Measurements from ENCODE around the gene NEK2. TPM values are rescaled to one million over a fixed set of nuclear protein-coding genes. Genes with fewer than 3 reads are reported as not detected.

NEK2 gene
- total RNA-seq, 1 experiment from 2014 or later: 17.6 TPM

- Histone ChIP-seq H2BK12ac (ENCODE audit: insufficient read length, low read depth, low read length) (no peak overlapping the region), H3K27ac (ENCODE audit: insufficient read length, low read depth, low read length) (no peak overlapping the region), H2BK20ac (ENCODE audit: low read depth, low read length, poor library complexity, severe bottlenecking) (no peak overlapping the region), H3K23me2 (ENCODE audit: insufficient read length, low read depth, low read length, poor library complexity, severe bottlenecking) (no peaks in the 10 kb centered on the region), H3K4me2 (ENCODE audit: insufficient read depth, insufficient read length, low read length) (no peak overlapping the region), H3K27me3 (ENCODE audit: insufficient read depth, low read length) (no peaks in the 10 kb centered on the region), H4K91ac (ENCODE audit: insufficient read length, low read depth, low read length) (no peak overlapping the region), H2BK120ac (ENCODE audit: low read depth, low read length, poor library complexity, severe bottlenecking) (no peak overlapping the region), H3K4ac (ENCODE audit: low read depth, low read length) (no peak overlapping the region), H3K56ac (ENCODE audit: insufficient read length, low read depth, low read length) (no peak overlapping the region), H3K4me1 (ENCODE audit: insufficient read depth, low read length) (no peaks in the 10 kb centered on the region), H2AFZ (ENCODE audit: low read length) (no peak overlapping the region), H3K9me3 (ENCODE audit: control insufficient read depth, low read depth, low read length) (no peaks in the 10 kb centered on the region), H4K20me1 (ENCODE audit: control insufficient read depth, insufficient read depth, insufficient read length) (no peaks in the 10 kb centered on the region), H3K23ac (ENCODE audit: insufficient read length, low read depth, low read length) (no peak overlapping the region), H3K9ac (ENCODE audit: extremely low read depth, insufficient read length, low read length) (no peak overlapping the region), H2BK15ac (ENCODE audit: low read depth, low read length) (no peak overlapping the region), H3T11ph (ENCODE audit: low read length) (no peak overlapping the region), H2BK5ac (ENCODE audit: insufficient read length, low read length) (no peak overlapping the region), H2AK5ac (ENCODE audit: insufficient read length, low read length) (no peak overlapping the region), H3K79me2 (ENCODE audit: insufficient read depth, low read length) (no peaks in the 10 kb centered on the region), H4K5ac (ENCODE audit: insufficient read length, low read depth, low read length) (no peak overlapping the region), H4K8ac (replicated peaks; ENCODE audit: insufficient read length, low read depth, low read length) (no peak overlapping the region), H3K14ac (ENCODE audit: insufficient read depth, low read length) (no peak overlapping the region), H3K18ac (ENCODE audit: insufficient read length, low read depth, low read length) (no peak overlapping the region), H3K79me1 (ENCODE audit: insufficient read depth, low read depth, low read length, poor library complexity, severe bottlenecking) (no peaks in the 10 kb centered on the region)
- DNase-seq: no peak
- Mint-ChIP-seq H3K4me3 (no peak overlapping the region), H3K36me3 (ENCODE audit: insufficient read depth in 1 of 3, low read depth in 3 of 3) (no peaks in the 10 kb centered on the region), H3K4me1 (peaks cover 6 to 22% of the 10 kb centered on the region in 2 experiments), H3K27ac (no peak overlapping the region), H3K27me3 (ENCODE audit: low read depth) (peaks cover 5% of the 10 kb centered on the region; the same call in 1 of the 2 replicates), H3K9me3 (no peaks in the 10 kb centered on the region)
- TF ChIP-seq CTCF (conservative IDR thresholded peaks at IDR 0.05): no peak
- no CpG with 5 or more reads among the region's 4 CpGs for WGBS (ENCODE audit: extremely low coverage, insufficient read length, low lambda C conversion rate)
Measured at GRCh38 chr1:211653293-211653692, 22.1 kb downstream of the NEK2 start.
